ENCODE results near the gene EPC1. TPM values are rescaled to one million over a fixed set of nuclear protein-coding genes. Genes with fewer than 3 reads are reported as not detected.

Gene EPC1
- total and polyA plus RNA-seq, 9 donors: 31.8 to 52.9 (median 41.1) TPM

DNA sequence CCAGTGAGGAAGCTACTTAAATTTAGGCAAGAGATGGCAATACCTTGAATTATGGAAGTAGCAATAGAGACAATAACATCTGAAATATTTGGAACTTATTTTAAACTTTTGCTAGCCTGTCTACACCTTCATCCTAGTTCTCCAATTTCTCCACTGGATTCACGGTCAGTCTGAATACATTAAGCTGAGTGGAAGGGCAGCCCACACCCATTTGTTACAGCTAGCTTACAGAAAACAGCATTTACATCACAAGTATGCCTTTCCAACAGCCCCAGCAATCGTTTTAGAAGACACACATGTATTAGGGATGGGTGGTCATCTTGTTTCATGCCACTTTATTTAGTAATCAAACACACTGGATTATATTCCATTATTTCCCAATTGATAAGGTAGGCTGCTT is 16.7 kb downstream of the EPC1 start:
- H3K4me3 ChIP-seq: no peak overlapping the region
- H3K27ac ChIP-seq: no peak overlapping the region
- no peaks in the 10 kb centered on the region for H3K36me3 ChIP-seq
- WGBS, 3 donors: 52 to 54% (median 53%) methylated on average over 2 of the region's 2 CpGs
- H3K27me3 ChIP-seq: no peaks in the 10 kb centered on the region
- peaks cover 22% of the 10 kb centered on the region for H3K4me1 ChIP-seq (ENCODE audit: insufficient read depth)
- no peak for DNase-seq
- TF ChIP-seq EP300 (IDR thresholded peaks at IDR 0.05) (no peak), POLR2A (IDR thresholded peaks at IDR 0.05) (no peak)
- TF ChIP-seq, protein P1, sequence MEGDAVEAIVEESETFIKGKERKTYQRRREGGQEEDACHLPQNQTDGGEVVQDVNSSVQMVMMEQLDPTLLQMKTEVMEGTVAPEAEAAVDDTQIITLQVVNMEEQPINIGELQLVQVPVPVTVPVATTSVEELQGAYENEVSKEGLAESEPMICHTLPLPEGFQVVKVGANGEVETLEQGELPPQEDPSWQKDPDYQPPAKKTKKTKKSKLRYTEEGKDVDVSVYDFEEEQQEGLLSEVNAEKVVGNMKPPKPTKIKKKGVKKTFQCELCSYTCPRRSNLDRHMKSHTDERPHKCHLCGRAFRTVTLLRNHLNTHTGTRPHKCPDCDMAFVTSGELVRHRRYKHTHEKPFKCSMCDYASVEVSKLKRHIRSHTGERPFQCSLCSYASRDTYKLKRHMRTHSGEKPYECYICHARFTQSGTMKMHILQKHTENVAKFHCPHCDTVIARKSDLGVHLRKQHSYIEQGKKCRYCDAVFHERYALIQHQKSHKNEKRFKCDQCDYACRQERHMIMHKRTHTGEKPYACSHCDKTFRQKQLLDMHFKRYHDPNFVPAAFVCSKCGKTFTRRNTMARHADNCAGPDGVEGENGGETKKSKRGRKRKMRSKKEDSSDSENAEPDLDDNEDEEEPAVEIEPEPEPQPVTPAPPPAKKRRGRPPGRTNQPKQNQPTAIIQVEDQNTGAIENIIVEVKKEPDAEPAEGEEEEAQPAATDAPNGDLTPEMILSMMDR (IDR thresholded peaks at IDR 0.05): no peak
- H3K9me3 ChIP-seq: no peaks in the 10 kb centered on the region
- intact Hi-C loops (cut with DNase I): loop anchor here in 1 of 4 donors (10.0 kb wide), 1 partner anchor 65 kb away; no protein-coding TSS in a partner anchor

DNA sequence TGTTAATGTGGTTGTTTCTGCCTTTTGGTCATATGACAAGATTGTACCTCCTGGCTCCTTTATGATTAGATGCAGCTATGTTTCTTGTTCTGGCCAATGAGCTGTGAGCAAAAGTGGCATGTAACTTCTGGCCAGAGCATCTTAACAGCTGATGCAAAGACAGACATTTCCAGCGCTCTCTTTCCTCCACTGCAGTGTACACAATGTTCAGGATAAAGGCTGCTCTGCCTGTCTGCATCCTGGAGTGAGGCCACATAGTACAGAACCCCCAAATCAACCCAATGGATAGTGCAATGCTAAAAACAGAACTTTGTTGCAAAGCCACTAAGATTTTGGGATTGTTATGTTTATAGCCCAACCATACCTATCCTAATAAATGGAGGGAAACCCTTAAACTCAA is 17.9 kb downstream of the EPC1 start:
- no peaks in the 10 kb centered on the region for H3K9me3 ChIP-seq
- TF ChIP-seq, protein P1 (IDR thresholded peaks at IDR 0.05): no peak
- intact Hi-C loops (cut with DNase I): no loop called here
- peaks cover 23% of the 10 kb centered on the region for H3K4me1 ChIP-seq (ENCODE audit: insufficient read depth)
- no peak overlapping the region for H3K27ac ChIP-seq
- H3K4me3 ChIP-seq: no peak overlapping the region
- DNase-seq: no peak
- H3K27me3 ChIP-seq: no peaks in the 10 kb centered on the region
- no peaks in the 10 kb centered on the region for H3K36me3 ChIP-seq
- 70 to 79% (median 72%) methylated on average over 1 of the region's 1 CpG for WGBS, 3 donors

DNA sequence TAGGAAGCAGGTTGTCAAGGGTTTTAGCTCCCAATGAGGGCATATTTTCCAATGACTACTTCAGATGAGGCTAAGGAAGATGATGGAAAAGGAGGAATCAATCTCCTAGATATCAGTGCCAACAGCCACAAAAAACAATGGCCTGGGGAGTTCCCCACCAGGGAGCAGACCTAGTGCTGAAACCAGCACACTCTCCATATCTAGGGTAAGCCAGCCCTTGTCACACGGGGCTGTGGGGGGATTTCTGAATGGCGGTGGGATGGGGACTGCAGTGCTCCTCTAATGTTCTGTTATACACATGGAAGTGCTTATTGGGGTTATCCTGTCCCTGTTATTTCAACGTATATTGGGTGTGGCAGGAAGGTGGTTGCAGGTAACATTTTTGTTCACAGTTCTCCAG is 18.5 kb downstream of the EPC1 start:
- intact Hi-C loops (cut with DNase I): no loop called here
- Histone ChIP-seq H3K27ac (no peak overlapping the region), H3K4me1 (ENCODE audit: insufficient read depth) (peaks cover 21% of the 10 kb centered on the region), H3K4me3 (no peak overlapping the region), H3K27me3 (no peaks in the 10 kb centered on the region), H3K9me3 (no peaks in the 10 kb centered on the region), H3K36me3 (no peaks in the 10 kb centered on the region)
- DNase-seq: no peak
- 55 to 66% (median 60%) methylated on average over 3 of the region's 3 CpGs for WGBS, 3 donors
- TF ChIP-seq, protein P1 (IDR thresholded peaks at IDR 0.05): no peak

DNA sequence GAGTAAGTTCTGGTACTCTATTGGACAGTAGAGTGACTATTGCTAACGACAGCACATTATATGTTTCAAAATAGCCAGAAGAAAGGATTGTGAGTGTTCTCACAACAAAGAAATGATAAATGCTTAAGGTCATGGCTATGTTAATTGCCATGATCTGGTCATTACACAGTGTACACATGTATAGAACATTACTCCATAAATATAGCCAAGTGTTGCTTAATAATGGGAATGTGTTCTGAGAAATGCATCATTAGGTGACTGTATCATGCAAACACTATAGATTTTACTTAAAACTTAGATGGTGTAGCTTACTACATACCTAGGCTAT is 19.6 kb downstream of the EPC1 start:
- H3K4me3 ChIP-seq: no peak overlapping the region
- H3K4me1 ChIP-seq (ENCODE audit: insufficient read depth): peaks cover 19% of the 10 kb centered on the region
- no peaks in the 10 kb centered on the region for H3K27me3 ChIP-seq
- TF ChIP-seq POLR2A (IDR thresholded peaks at IDR 0.05) (no peak), EP300 (IDR thresholded peaks at IDR 0.05) (no peak)
- TF ChIP-seq, protein P1 (IDR thresholded peaks at IDR 0.05): no peak
- WGBS, 3 donors: 17 to 33% (median 25%) methylated on average over 1 of the region's 1 CpG
- H3K27ac ChIP-seq: no peak overlapping the region
- no peaks in the 10 kb centered on the region for H3K9me3 ChIP-seq
- no peak for DNase-seq
- H3K36me3 ChIP-seq: no peaks in the 10 kb centered on the region
- intact Hi-C loops (cut with DNase I): no loop called here

Data from ovary (tissue), 9 donors.